ENCODE data around the gene SMAD6. TPM values are rescaled to one million over a fixed set of nuclear protein-coding genes. Genes with fewer than 3 reads are reported as not detected.

The SMAD6 gene
- total RNA-seq, 1 experiment from 2014 or later = 6.6 TPM

- Histone ChIP-seq H4K20me1 (ENCODE audit: insufficient read depth) (no peaks in the 10 kb centered on the region), H3K9me3 (ENCODE audit: control insufficient read depth in 1 of 2, insufficient read depth in 1 of 2, low read depth in 1 of 2, low read length in 2 of 2) (no peaks in the 10 kb centered on the region), H3K36me3 (ENCODE audit: control insufficient read depth in 1 of 2, insufficient read depth in 2 of 2, low read length in 2 of 2) (no peaks in the 10 kb centered on the region), H3K27me3 (ENCODE audit: insufficient read depth, low read length) (no peaks in the 10 kb centered on the region), H3K79me2 (ENCODE audit: insufficient read depth, low read length) (no peaks in the 10 kb centered on the region), H3K4me3 (replicated peaks in 1 of 2; ENCODE audit: low read depth in 1 of 2, low read length in 2 of 2) (no peak overlapping the region), H2AFZ (ENCODE audit: low read depth, low read length, poor library complexity, severe bottlenecking) (no peak overlapping the region), H3K27ac (ENCODE audit: low read depth, low read length) (no peak overlapping the region), H3K9ac (ENCODE audit: low read length) (no peak overlapping the region), H3K9me2 (ENCODE audit: insufficient read depth) (no peaks in the 10 kb centered on the region), H3K4me1 (ENCODE audit: control insufficient read depth in 1 of 2, insufficient read depth in 2 of 2, low read length in 2 of 2) (peaks cover 10 to 28% of the 10 kb centered on the region in 2 experiments; a peak in 3 of 4 replicates), H3K4me2 (ENCODE audit: low read length) (no peak overlapping the region)
- RAD21 ChIA-PET (ENCODE audit: low non-redundant PET in 1 of 2, low total read pairs in 2 of 2, uncharacterized antibody in 2 of 2, unreplicated experiment in 2 of 2) = no interaction called here
- TF ChIP-seq CBX3 (IDR thresholded peaks at IDR 0.05; ENCODE audit: low read depth) (no peak), SRF (IDR thresholded peaks at IDR 0.05; ENCODE audit: low read depth) (no peak), JUND (IDR thresholded peaks at IDR 0.05) (no peak)
- POLR2A ChIA-PET = no interaction called here
- BruUV-seq (replicated peaks) = no TSS peak
- intact Hi-C loops (cut with micrococcal nuclease) = no loop called here
- CTCF ChIA-PET = no interaction called here
- ATAC-seq = no peak
- DNase-seq (ENCODE audit: low read depth, low spot score) = no peak
Observed at GRCh38 chr15:66654361-66654738, 47.7 kb upstream of the SMAD6 start.

- H4K20me1 ChIP-seq (ENCODE audit: insufficient read depth) = no peaks in the 10 kb centered on the region
- no peaks in the 10 kb centered on the region for H3K27me3 ChIP-seq (ENCODE audit: insufficient read depth, low read length)
- ATAC-seq (no peak), DNase-seq (ENCODE audit: low read depth, low spot score) (no peak)
- TF ChIP-seq ZFX (IDR thresholded peaks at IDR 0.05) = no peak
- TF ChIP-seq SIN3A (IDR thresholded peaks at IDR 0.05; ENCODE audit: low read depth) = no peak
- TF ChIP-seq ATF3 (IDR thresholded peaks at IDR 0.05) = no peak
- no peak for TF ChIP-seq SRF (IDR thresholded peaks at IDR 0.05; ENCODE audit: low read depth)
- no peak for TF ChIP-seq EZH2 (IDR thresholded peaks at IDR 0.05)
- no peak for TF ChIP-seq POLR2AphosphoS5 (IDR thresholded peaks at IDR 0.05; ENCODE audit: low read depth, low read length)
- TF ChIP-seq TCF7L2 (IDR thresholded peaks at IDR 0.05; ENCODE audit: borderline replicate concordance, extremely low read depth, insufficient read depth, insufficient read length) = no peak
- no peak for TF ChIP-seq MAX (IDR thresholded peaks at IDR 0.05)
- TF ChIP-seq JUND (IDR thresholded peaks at IDR 0.05) = no peak
- no peak for TF ChIP-seq ZBTB33 (IDR thresholded peaks at IDR 0.05; ENCODE audit: extremely low read depth, insufficient replicate concordance, low read length)
- no peak for TF ChIP-seq ZNF274 (IDR thresholded peaks at IDR 0.05; ENCODE audit: low read depth, low read length)
- TF ChIP-seq EGR1 (IDR thresholded peaks at IDR 0.05; ENCODE audit: low read depth) = no peak
- no peak for TF ChIP-seq POLR2A (IDR thresholded peaks at IDR 0.05; ENCODE audit: borderline replicate concordance, extremely low read depth, insufficient read depth, insufficient read length)
- no peak for TF ChIP-seq CEBPB (IDR thresholded peaks at IDR 0.05; ENCODE audit: low read depth)
- no peak for TF ChIP-seq CTCF (IDR thresholded peaks at IDR 0.05 in 2 of 3, conservative IDR thresholded peaks at IDR 0.05 in 1 of 3; ENCODE audit: borderline replicate concordance in 1 of 3, insufficient read depth in 1 of 3, low read depth in 2 of 3, low read length in 2 of 3)
- no peak overlapping the region for H3K27ac ChIP-seq (ENCODE audit: low read depth, low read length)
- ChIA-PET POLR2A (interaction anchor here (0.6 kb wide), 1 partner anchor 35 kb away, joined by 3 read pairs; no protein-coding TSS in a partner anchor), RAD21 (ENCODE audit: low non-redundant PET in 1 of 2, low total read pairs in 2 of 2, uncharacterized antibody in 2 of 2, unreplicated experiment in 2 of 2) (no interaction called here), CTCF (no interaction called here)
- H3K4me2 ChIP-seq (ENCODE audit: low read length) = no peak overlapping the region
- H3K79me2 ChIP-seq (ENCODE audit: insufficient read depth, low read length) = no peaks in the 10 kb centered on the region
- intact Hi-C loops (cut with micrococcal nuclease) = no loop called here
- no peak overlapping the region for H3K4me3 ChIP-seq (replicated peaks in 1 of 2; ENCODE audit: low read depth in 1 of 2, low read length in 2 of 2)
- H2AFZ ChIP-seq (ENCODE audit: low read depth, low read length, poor library complexity, severe bottlenecking) = no peak overlapping the region
- no peak overlapping the region for H3K9ac ChIP-seq (ENCODE audit: low read length)
- no peaks in the 10 kb centered on the region for H3K36me3 ChIP-seq (ENCODE audit: control insufficient read depth in 1 of 2, insufficient read depth in 2 of 2, low read length in 2 of 2)
- BruUV-seq (replicated peaks) = no TSS peak
- H3K9me3 ChIP-seq (ENCODE audit: control insufficient read depth in 1 of 2, insufficient read depth in 1 of 2, low read depth in 1 of 2, low read length in 2 of 2) = no peaks in the 10 kb centered on the region
- H3K4me1 ChIP-seq (ENCODE audit: control insufficient read depth in 1 of 2, insufficient read depth in 2 of 2, low read length in 2 of 2) = peaks cover 10 to 28% of the 10 kb centered on the region in 2 experiments; a peak in 3 of 4 replicates
- no peaks in the 10 kb centered on the region for H3K9me2 ChIP-seq (ENCODE audit: insufficient read depth)
Observed at GRCh38 chr15:66654739-66655375, 47.2 kb upstream of the SMAD6 start.

Measured in HCT116 (cell line).